Astrocyte (in vitro differentiated cells and primary cell): ENCODE measurements around the gene LIPC. TPM values are rescaled to one million over a fixed set of nuclear protein-coding genes. Genes with fewer than 3 reads are reported as not detected.
A peak's percentile ranks its signal among the peaks of the same experiment; 100 is the strongest.

Source experiments
- DNase-seq: peaks from one replicate; pipeline ENCODE4 v3.0.0-alpha.2; 2010; ENCODE audit warnings: low read depth
- FAIRE-seq: peaks from 2 replicates; lab custom pipeline; 2011; peaks lifted over from hg19 to GRCh38; lab: Jason Lieb, UNC
- H2AFZ ChIP-seq: 2 replicates; pipeline ENCODE4 v1.6.0; 2012; ENCODE audit warnings: low read depth, low read length, inconsistent platforms
- H3K27ac ChIP-seq: 2 replicates; pipeline ENCODE4 v1.5.1; 2011; ENCODE audit warnings: low read depth, low read length, inconsistent platforms
- H3K27me3 ChIP-seq: 2 replicates; pipeline ENCODE4 v1.6.0; 2011; ENCODE audit warnings: low read length, inconsistent platforms; ENCODE audit not compliant: insufficient read depth
- H3K36me3 ChIP-seq: 2 replicates; pipeline ENCODE4 v1.5.1; 2011; ENCODE audit warnings: low read length, inconsistent platforms; ENCODE audit not compliant: insufficient read depth
- H3K4me1 ChIP-seq: 2 replicates; pipeline ENCODE4 v1.5.1; 2011; ENCODE audit warnings: low read length, inconsistent platforms; ENCODE audit not compliant: insufficient read depth
- H3K4me2 ChIP-seq: 2 replicates; pipeline ENCODE4 v1.6.0; 2012; ENCODE audit warnings: low read length, inconsistent platforms
- H3K4me3 ChIP-seq: 2 replicates; pipeline ENCODE4 v1.5.1; 2011; ENCODE audit warnings: low read depth, mild to moderate bottlenecking, low read length, inconsistent platforms; ENCODE audit not compliant: insufficient read depth
- H3K79me2 ChIP-seq: 2 replicates; pipeline ENCODE4 v1.6.0; 2012; ENCODE audit warnings: mild to moderate bottlenecking, low read length, inconsistent platforms; ENCODE audit not compliant: insufficient read depth
- H3K9ac ChIP-seq: 2 replicates; pipeline ENCODE4 v1.6.0; 2012; ENCODE audit warnings: mild to moderate bottlenecking, low read length, inconsistent platforms
- H3K9me3 ChIP-seq: 2 replicates; pipeline ENCODE4 v1.5.1; 2012; ENCODE audit warnings: low read depth, mild to moderate bottlenecking, low read length, inconsistent platforms; ENCODE audit not compliant: insufficient read depth
- H4K20me1 ChIP-seq: 2 replicates; pipeline ENCODE4 v1.6.0; 2012; ENCODE audit warnings: low read length, inconsistent platforms; ENCODE audit not compliant: insufficient read depth
- H3K27ac Mint-ChIP-seq: one replicate; pipeline ENCODE4 v1.8.0; 2021; ENCODE audit warnings: mild to moderate bottlenecking, mixed read lengths; ENCODE audit not compliant: unreplicated experiment
- H3K27me3 Mint-ChIP-seq: one replicate; pipeline ENCODE4 v1.8.0; 2021; ENCODE audit warnings: low read depth, mixed read lengths; ENCODE audit not compliant: unreplicated experiment
- H3K36me3 Mint-ChIP-seq: one replicate; pipeline ENCODE4 v1.8.0; 2021; ENCODE audit warnings: low read depth, mixed read lengths; ENCODE audit not compliant: unreplicated experiment
- H3K4me1 Mint-ChIP-seq: one replicate; pipeline ENCODE4 v1.8.0; 2021; ENCODE audit warnings: low read depth, mixed read lengths; ENCODE audit not compliant: unreplicated experiment
- H3K4me3 Mint-ChIP-seq: one replicate; pipeline ENCODE4 v1.8.0; 2021; ENCODE audit warnings: mild to moderate bottlenecking, moderate library complexity, mixed read lengths; ENCODE audit not compliant: unreplicated experiment
- H3K9me3 Mint-ChIP-seq: one replicate; pipeline ENCODE4 v1.8.0; 2021; ENCODE audit warnings: mild to moderate bottlenecking, mixed read lengths; ENCODE audit not compliant: unreplicated experiment
- CTCF ChIP-seq: IDR thresholded peaks from 2 replicates; pipeline ENCODE4 v1.5.1; 2011; ENCODE audit warnings: low read depth, mild to moderate bottlenecking, inconsistent platforms, low read length, moderate library complexity; ENCODE audit not compliant: insufficient read depth
- EZH2 ChIP-seq: IDR thresholded peaks from 2 replicates; pipeline ENCODE4 v1.6.1; 2012; ENCODE audit warnings: mild to moderate bottlenecking, low read length, inconsistent platforms; ENCODE audit not compliant: insufficient read depth
- total RNA-seq: library from RNA; stranded (reverse); gene quantifications from 2 replicates; pipeline ENCODE4 v1.2.1, GENCODE V29; 2021

LIPC gene
- total RNA-seq, 1 donor from 2014 or later, result not detected

GRCh38 chr15:58473724-58474123, 41.9 kb downstream of the LIPC start:
- H3K4me2 ChIP-seq, result peak overlapping the region; percentile 51
- TF ChIP-seq EZH2 (no peak), CTCF (no peak)
- peaks cover 1% of the 10 kb centered on the region for H3K9me3 Mint-ChIP-seq
- H3K4me3 ChIP-seq, result no peak overlapping the region
- H3K27me3 ChIP-seq, result no peaks in the 10 kb centered on the region
- H2AFZ ChIP-seq, result no peak overlapping the region
- peaks cover 47% of the 10 kb centered on the region for H3K4me1 Mint-ChIP-seq
- no peaks in the 10 kb centered on the region for H3K27me3 Mint-ChIP-seq
- DNase-seq (peak; percentile 96), FAIRE-seq (peak; percentile 64)
- no peaks in the 10 kb centered on the region for H3K36me3 Mint-ChIP-seq
- peak overlapping the region; percentile 53 for H3K27ac ChIP-seq
- no peaks in the 10 kb centered on the region for H3K36me3 ChIP-seq
- no peaks in the 10 kb centered on the region for H3K79me2 ChIP-seq
- H3K9ac ChIP-seq, result peak overlapping the region; percentile 5
- no peaks in the 10 kb centered on the region for H3K9me3 ChIP-seq
- peaks cover 32% of the 10 kb centered on the region for H3K4me1 ChIP-seq
- H3K4me3 Mint-ChIP-seq, result peak overlapping the region; percentile 2
- no peaks in the 10 kb centered on the region for H4K20me1 ChIP-seq
- peak overlapping the region; percentile 94 for H3K27ac Mint-ChIP-seq

GRCh38 chr15:58474741-58475323, 43.0 kb downstream of the LIPC start:
- DNase-seq (no peak), FAIRE-seq (no peak)
- Histone ChIP-seq H3K4me3 (no peak overlapping the region), H3K4me1 (peaks cover 22% of the 10 kb centered on the region), H3K36me3 (no peaks in the 10 kb centered on the region), H2AFZ (no peak overlapping the region), H4K20me1 (no peaks in the 10 kb centered on the region), H3K9me3 (no peaks in the 10 kb centered on the region), H3K27me3 (no peaks in the 10 kb centered on the region), H3K4me2 (no peak overlapping the region), H3K27ac (no peak overlapping the region), H3K79me2 (no peaks in the 10 kb centered on the region), H3K9ac (no peak overlapping the region)
- H3K27ac Mint-ChIP-seq, result peak overlapping the region; percentile 20
- TF ChIP-seq EZH2 (no peak), CTCF (no peak)
- peaks cover 1% of the 10 kb centered on the region for H3K9me3 Mint-ChIP-seq
- H3K4me3 Mint-ChIP-seq, result no peak overlapping the region
- H3K4me1 Mint-ChIP-seq, result peaks cover 37% of the 10 kb centered on the region
- H3K36me3 Mint-ChIP-seq, result no peaks in the 10 kb centered on the region
- no peaks in the 10 kb centered on the region for H3K27me3 Mint-ChIP-seq
